Hepatic stellate cell (primary cell): ENCODE data around the gene ZBTB32.

Experiments
- DNase-seq: peaks from one replicate; pipeline ENCODE4 v3.0.0; 2011; ENCODE audit warnings: low spot score

ZBTB32 gene

GRCh38 chr19:35752746-35753350 lies 48.5 kb downstream of the ZBTB32 start:
- DNase-seq = no peak

DNA sequence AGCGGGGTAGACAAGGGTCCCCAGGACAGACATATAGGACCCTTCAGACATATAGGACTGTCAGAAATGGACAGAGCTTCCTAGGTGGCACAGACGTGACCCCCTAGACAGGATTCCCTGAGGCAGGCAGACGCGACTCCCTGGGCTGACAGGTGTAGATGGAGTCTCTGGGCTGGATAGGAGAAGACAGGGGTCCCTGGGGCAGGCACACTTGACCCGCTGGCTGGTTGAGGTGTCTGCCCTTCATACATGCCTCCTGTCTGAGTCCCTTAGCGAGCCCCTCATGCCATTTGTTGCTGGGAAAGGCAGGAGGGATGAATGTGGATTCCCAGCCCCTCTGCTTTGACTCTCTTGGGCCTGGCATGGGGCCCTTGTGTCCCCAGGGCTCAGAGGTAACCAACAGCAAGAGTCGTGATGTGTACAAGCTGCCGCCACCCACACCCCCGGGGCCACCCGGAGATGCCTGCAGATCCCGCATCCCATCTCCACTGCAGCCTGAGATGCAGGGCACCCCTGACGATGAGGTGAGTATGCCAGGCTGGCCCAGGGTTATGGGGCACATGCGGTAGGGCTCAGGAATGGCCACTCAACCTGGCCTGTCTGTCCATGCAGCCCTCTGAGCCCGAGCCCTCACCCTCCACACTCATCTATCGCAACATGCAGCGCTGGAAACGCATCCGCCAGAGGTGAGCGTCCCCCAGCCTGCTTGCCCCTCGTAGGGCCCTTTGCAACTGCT lies 49.4 kb downstream of the ZBTB32 start:
- no peak for DNase-seq

- DNase-seq = no peak
Measured at GRCh38 chr19:35754370-35755130, 50.2 kb downstream of the ZBTB32 start.

DNA sequence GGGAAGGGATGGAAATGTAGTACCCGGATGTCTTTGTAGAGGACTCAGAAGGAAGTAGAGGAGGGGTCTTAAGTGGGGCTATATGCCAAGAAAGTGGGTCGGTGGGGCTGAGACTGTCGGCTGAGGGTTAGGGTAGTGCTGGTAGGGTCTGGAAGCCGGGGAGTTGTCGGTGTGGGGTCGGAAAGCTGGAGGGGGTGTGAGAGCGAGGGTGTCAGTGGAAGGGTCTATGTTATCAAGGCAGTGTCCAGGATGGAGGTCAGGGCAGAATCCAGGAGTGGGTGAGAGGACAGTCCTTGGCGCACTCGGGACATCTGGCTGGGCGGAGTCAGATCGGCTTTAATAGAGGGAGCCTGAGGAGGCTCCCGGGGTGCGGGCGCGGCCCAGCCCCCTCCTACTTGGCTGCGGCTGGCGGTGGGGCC lies 50.8 kb downstream of the ZBTB32 start:
- DNase-seq = no peak

GRCh38 chr19:35755550-35756376 lies 51.4 kb downstream of the ZBTB32 start:
- DNase-seq = peak; percentile 72

- DNase-seq = peak; percentile 75
Measured at GRCh38 chr19:35756377-35757230, 52.2 kb downstream of the ZBTB32 start, which contains the start of gene HSPB6. Gene HSPB6 (minus strand): TSS chr19:35757029. CDS start chr19:35757008, 21 bp downstream.

GRCh38 chr19:35757231-35757748 lies 52.9 kb downstream of the ZBTB32 start:
- DNase-seq = peak; percentile 91

GRCh38 chr19:35757749-35758608 lies 53.6 kb downstream of the ZBTB32 start, which contains the start of gene PROSER3:
Gene PROSER3 (plus strand): TSS chr19:35758176. CDS start chr19:35758216, 40 bp downstream.
- peak; percentile 99 for DNase-seq

DNA sequence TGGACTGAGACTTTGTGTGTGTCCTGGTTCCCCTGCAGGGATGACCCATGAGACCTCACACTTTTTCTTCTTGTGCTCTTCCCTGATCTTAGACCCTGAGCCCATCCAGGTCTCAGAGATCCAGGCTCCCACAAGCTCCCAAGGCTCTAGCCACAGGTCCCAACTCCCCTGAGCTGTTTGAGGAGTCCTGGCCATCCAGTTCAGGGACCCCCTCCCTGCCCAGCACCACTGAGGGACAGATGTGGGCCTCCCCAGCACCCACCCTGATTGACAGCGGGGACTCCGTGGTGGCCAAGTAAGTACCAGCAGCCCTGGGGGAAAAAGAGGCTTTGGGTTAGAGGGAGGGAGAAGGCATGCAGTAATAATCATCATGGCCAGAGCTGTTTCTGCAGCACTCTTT lies 55.3 kb downstream of the ZBTB32 start:
- DNase-seq = no peak

DNA sequence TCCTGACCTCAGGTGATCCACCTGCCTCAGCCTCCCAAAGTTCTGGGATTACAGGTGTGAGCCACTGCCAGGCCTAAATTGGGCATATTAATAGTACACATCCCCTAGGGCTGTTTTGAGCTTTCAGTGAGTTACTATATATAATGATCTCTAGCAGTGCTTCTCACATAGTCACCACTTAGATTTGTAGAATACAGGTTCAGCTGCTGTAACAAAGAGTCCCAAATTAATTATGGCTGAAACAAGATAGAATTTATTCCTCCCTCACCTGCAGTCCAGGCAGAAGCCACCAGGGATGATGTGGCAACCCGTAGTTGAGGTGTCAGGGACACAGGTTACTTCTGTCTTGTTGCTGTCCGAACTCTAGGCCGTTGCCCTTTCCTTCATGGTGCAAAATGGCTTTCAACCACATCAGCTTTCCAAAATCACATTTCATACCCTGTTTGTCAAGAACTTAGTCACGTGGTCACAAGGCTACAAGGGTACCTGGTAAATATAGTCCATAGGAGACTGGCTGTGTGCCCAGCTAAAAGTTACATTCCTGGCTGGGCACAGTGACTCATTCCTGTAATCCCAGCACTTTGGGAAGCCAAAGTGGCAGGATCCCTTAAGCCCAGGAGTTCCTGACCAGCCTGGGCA lies 56.5 kb downstream of the ZBTB32 start:
- no peak for DNase-seq

DNA sequence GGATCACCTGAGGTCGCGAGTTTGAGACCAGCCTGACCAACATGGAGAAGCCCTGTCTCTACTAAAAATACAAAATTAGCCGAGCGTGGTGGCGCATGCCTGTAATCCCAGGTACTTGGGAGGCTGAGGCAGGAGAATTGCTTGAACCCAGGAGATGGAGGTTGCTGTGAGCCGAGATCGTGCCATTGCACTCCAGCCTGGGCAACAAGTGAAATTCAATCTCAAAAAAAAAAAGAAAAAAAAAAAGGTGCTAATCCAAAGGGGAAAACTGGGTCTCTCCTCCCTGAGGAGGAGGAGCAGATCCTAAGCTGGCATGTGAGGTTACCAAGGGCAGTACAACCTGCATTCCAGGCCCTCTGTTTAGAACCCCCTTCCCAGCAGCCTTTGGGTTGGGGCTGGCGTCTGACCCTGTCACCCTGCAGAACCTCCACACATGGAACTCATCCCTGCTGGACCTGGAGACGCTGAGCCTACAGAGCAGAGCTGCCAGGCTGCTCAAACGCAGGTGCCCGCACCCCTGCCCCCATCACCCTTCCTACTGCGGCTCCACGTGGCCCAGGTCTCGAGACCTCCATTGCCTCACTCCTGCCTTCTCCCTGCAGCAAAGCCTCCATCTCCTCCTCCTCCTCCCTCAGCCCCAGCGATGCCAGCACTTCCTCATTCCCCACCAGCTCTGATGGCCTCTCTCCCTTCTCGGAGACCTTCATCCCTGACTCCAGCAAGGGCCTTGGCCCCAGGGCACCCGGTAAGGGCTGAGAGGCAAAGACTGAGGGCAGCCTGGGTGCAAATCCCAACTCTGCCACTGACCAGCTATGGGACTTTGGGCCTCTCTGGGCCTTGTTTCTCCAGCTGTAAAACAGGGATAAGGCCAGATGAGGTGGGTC lies 60.3 kb downstream of the ZBTB32 start:
- DNase-seq = no peak
